Measurements from ENCODE around the gene CAVIN2.

The CAVIN2 gene

GRCh38 chr2:191835539-191836350 is 11.1 kb downstream of the CAVIN2 start:
- no peak overlapping the region for H3K4me3 ChIP-seq (ENCODE audit: control insufficient read depth, low read depth, low read length)
- no peak for DNase-seq (ENCODE audit: low read depth)
- TF ChIP-seq CTCF (IDR thresholded peaks at IDR 0.05; ENCODE audit: control insufficient read depth, insufficient read depth, low read depth, low read length, missing control alignments): no peak

GRCh38 chr2:191835100-191835499 is 11.8 kb downstream of the CAVIN2 start:
- TF ChIP-seq CTCF (IDR thresholded peaks at IDR 0.05; ENCODE audit: control insufficient read depth, insufficient read depth, low read depth, low read length, missing control alignments): no peak
- H3K4me3 ChIP-seq (ENCODE audit: control insufficient read depth, low read depth, low read length): no peak overlapping the region
- no peak for DNase-seq (ENCODE audit: low read depth)

GRCh38 chr2:191833356-191833755 is 13.5 kb downstream of the CAVIN2 start:
- H3K4me3 ChIP-seq (ENCODE audit: control insufficient read depth, low read depth, low read length): no peak overlapping the region
- no peak for TF ChIP-seq CTCF (IDR thresholded peaks at IDR 0.05; ENCODE audit: control insufficient read depth, insufficient read depth, low read depth, low read length, missing control alignments)
- DNase-seq (ENCODE audit: low read depth): no peak

- TF ChIP-seq CTCF (IDR thresholded peaks at IDR 0.05; ENCODE audit: control insufficient read depth, insufficient read depth, low read depth, low read length, missing control alignments): no peak
- DNase-seq (ENCODE audit: low read depth): no peak
- no peak overlapping the region for H3K4me3 ChIP-seq (ENCODE audit: control insufficient read depth, low read depth, low read length)
Measured at GRCh38 chr2:191832668-191833067, 14.2 kb downstream of the CAVIN2 start.

GRCh38 chr2:191831410-191831994 is 15.4 kb downstream of the CAVIN2 start:
- no peak overlapping the region for H3K4me3 ChIP-seq (ENCODE audit: control insufficient read depth, low read depth, low read length)
- DNase-seq (ENCODE audit: low read depth): no peak
- no peak for TF ChIP-seq CTCF (IDR thresholded peaks at IDR 0.05; ENCODE audit: control insufficient read depth, insufficient read depth, low read depth, low read length, missing control alignments)

- no peak for DNase-seq (ENCODE audit: low read depth)
- no peak overlapping the region for H3K4me3 ChIP-seq (ENCODE audit: control insufficient read depth, low read depth, low read length)
- TF ChIP-seq CTCF (IDR thresholded peaks at IDR 0.05; ENCODE audit: control insufficient read depth, insufficient read depth, low read depth, low read length, missing control alignments): no peak
Measured at GRCh38 chr2:191824398-191824797, 22.5 kb downstream of the CAVIN2 start.
